BLaER1 (cell line): ENCODE data around the gene ADCY5.

ENCODE experiments used
- H3K27ac ChIP-seq: shearing (Covaris generic); formaldehyde crosslinking; 2 replicates; pipeline ENCODE4 v1.8.1; 2022
- H3K27me3 ChIP-seq: shearing (Covaris generic); formaldehyde crosslinking; 2 replicates; pipeline ENCODE4 v1.8.1; 2022
- H3K36me3 ChIP-seq: shearing (Covaris generic); formaldehyde crosslinking; 2 replicates; pipeline ENCODE4 v1.8.1; 2022
- H3K4me1 ChIP-seq: shearing (Covaris generic); formaldehyde crosslinking; 2 replicates; pipeline ENCODE4 v1.8.1; 2022
- H3K4me2 ChIP-seq: shearing (Covaris generic); formaldehyde crosslinking; 2 replicates; pipeline ENCODE4 v1.8.1; 2022
- H3K4me3 ChIP-seq: shearing (Covaris generic); formaldehyde crosslinking; 2 replicates; pipeline ENCODE4 v1.8.1; 2022
- H3K9ac ChIP-seq: shearing (Covaris generic); formaldehyde crosslinking; 2 replicates; pipeline ENCODE4 v1.8.1; 2022
- H3K9me3 ChIP-seq: shearing (Covaris generic); formaldehyde crosslinking; 2 replicates; pipeline ENCODE4 v1.8.1; 2022
- H4K20me1 ChIP-seq: shearing (Covaris generic); formaldehyde crosslinking; 2 replicates; pipeline ENCODE4 v1.8.1; 2022
- Cebpa-rat ChIP-seq: shearing (Covaris generic); IDR thresholded peaks from 2 replicates; pipeline ENCODE4 v1.8.1; 2022

ADCY5 gene

GRCh38 chr3:123411340-123412040, 37.4 kb downstream of the ADCY5 start:
- no peaks in the 10 kb centered on the region for H4K20me1 ChIP-seq
- H3K4me1 ChIP-seq: peaks cover 85% of the 10 kb centered on the region
- peak overlapping the region; percentile 89 for H3K4me2 ChIP-seq
- H3K27ac ChIP-seq: peak overlapping the region; percentile 85
- TF ChIP-seq Cebpa-rat: no peak
- H3K9me3 ChIP-seq: no peaks in the 10 kb centered on the region
- no peak overlapping the region for H3K4me3 ChIP-seq
- H3K27me3 ChIP-seq: no peaks in the 10 kb centered on the region
- H3K36me3 ChIP-seq: no peaks in the 10 kb centered on the region
- H3K9ac ChIP-seq: 0 out of 2 replicates have a peak overlapping the region, but pooled peaks have one; percentile 67

DNA sequence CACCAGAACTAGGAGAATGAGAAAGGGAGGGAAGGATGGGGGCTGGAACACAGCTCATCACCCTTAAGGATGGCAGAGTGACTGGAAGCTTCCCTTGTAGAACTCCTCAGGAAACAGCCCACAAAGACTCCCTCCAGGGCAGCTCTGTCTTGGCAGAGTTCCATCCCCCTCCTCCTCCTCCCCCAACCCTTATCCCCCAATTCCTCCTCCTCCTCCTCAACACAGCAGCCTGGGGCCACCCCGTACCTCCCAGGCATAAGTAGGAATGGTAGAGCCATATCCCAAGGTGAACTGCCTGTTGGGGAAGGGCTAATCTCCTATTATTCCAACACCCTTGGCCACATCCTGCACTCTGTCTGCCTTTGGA, 38.8 kb downstream of the ADCY5 start:
- H3K9me3 ChIP-seq: no peaks in the 10 kb centered on the region
- H3K27ac ChIP-seq: peak overlapping the region; percentile 52; the same call in 1 of the 2 replicates
- H3K9ac ChIP-seq: no peak overlapping the region
- no peaks in the 10 kb centered on the region for H3K36me3 ChIP-seq
- H3K27me3 ChIP-seq: no peaks in the 10 kb centered on the region
- H3K4me3 ChIP-seq: no peak overlapping the region
- no peak for TF ChIP-seq Cebpa-rat
- peaks cover 79% of the 10 kb centered on the region for H3K4me1 ChIP-seq
- peak overlapping the region; percentile 89 for H3K4me2 ChIP-seq
- H4K20me1 ChIP-seq: no peaks in the 10 kb centered on the region

DNA sequence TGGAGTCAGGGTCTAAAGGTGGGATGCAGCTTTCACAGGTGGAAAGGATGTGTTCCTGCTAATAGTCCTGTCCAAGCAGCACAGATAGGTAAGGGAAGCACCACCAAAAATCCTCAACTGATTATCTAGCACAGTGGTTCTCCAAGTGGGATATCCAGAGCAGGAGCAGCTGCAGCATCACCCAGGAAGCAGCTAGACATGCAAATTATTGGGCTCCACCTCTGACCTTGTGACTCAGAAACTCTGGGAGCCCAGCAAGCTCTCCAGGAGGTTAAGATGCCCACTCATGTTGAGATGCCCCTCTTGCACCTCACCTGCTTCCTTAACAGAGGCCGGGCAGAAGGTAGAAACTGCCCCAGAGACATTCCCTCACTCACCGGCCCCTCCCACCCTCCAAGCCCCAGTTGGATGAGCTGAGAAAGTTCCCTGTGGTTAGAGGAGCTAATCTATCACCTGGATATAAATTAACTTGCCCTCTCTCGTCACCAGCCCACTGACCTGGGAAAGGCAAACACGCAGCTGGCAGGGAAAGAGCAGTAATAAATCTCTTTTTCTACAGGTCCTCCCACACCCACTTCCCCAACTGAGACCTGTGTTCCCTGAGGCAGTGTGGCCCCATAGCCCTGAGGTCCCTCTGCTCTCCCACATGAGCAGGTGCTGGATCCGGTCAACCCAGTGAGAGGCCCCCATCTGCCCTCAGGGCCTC, 39.3 kb downstream of the ADCY5 start:
- Histone ChIP-seq H3K36me3 (no peaks in the 10 kb centered on the region), H3K9ac (no peak overlapping the region), H3K9me3 (no peaks in the 10 kb centered on the region), H3K4me1 (peaks cover 74% of the 10 kb centered on the region), H3K27ac (peak overlapping the region; percentile 52), H3K4me3 (no peak overlapping the region), H3K4me2 (peak overlapping the region; percentile 89), H3K27me3 (no peaks in the 10 kb centered on the region), H4K20me1 (no peaks in the 10 kb centered on the region)
- TF ChIP-seq Cebpa-rat: no peak

DNA sequence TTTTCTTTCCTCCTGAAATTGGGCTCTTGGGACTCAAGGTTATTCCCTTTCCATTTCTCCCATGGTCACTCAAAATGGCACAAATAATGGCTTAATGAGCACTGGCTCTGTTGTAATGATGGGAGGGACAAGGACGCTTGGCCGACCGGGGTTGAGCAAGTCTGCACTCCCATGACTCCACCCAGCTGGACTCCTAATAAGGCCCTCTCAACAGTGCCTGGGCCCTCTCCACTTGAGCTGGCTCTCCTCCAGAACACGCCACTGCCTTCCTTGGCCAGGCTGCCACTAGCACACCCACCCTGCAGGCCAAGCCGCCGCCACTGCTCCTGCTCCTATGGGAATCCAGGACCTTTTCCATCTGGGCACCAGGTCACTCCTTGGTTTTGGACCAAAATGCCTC, 42.3 kb downstream of the ADCY5 start:
- Histone ChIP-seq H3K4me3 (no peak overlapping the region), H3K4me2 (no peak overlapping the region), H3K9me3 (no peaks in the 10 kb centered on the region), H3K9ac (no peak overlapping the region), H4K20me1 (no peaks in the 10 kb centered on the region), H3K27me3 (no peaks in the 10 kb centered on the region), H3K27ac (no peak overlapping the region), H3K36me3 (no peaks in the 10 kb centered on the region), H3K4me1 (peaks cover 44% of the 10 kb centered on the region)
- no peak for TF ChIP-seq Cebpa-rat

DNA sequence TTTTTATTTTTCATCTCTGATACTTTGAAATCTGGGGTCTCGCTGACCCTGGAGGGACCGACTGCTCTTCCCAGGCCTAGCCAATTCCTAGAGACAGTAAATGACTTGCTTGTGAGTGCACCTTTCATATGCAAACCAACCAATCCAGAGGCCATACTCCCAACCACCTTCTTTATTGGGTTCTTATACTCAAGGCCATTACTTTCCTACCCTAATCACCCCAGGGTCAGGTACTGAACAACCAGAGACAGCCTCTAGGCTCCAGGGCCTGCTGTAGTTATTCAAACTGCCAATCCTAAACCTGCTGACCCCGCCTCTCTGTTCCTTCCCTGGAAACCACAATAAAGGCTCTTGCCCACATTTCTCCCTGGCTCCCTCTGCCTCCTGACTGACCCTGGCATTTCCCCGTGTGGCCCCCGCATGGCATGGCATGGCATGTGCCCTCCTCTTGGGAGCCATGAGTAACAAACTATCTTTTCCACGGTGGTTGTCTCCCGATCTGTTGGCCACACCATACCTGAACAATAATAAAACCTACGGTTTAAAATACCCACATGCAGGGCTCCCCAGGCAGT, 42.9 kb downstream of the ADCY5 start:
- no peak for TF ChIP-seq Cebpa-rat
- Histone ChIP-seq H3K4me1 (peaks cover 38% of the 10 kb centered on the region), H3K27ac (no peak overlapping the region), H3K27me3 (no peaks in the 10 kb centered on the region), H4K20me1 (no peaks in the 10 kb centered on the region), H3K4me2 (peak overlapping the region; percentile 30), H3K9me3 (no peaks in the 10 kb centered on the region), H3K9ac (no peak overlapping the region), H3K4me3 (no peak overlapping the region), H3K36me3 (no peaks in the 10 kb centered on the region)

- Histone ChIP-seq H3K27ac (no peak overlapping the region), H3K9ac (no peak overlapping the region), H4K20me1 (no peaks in the 10 kb centered on the region), H3K9me3 (no peaks in the 10 kb centered on the region), H3K4me2 (no peak overlapping the region), H3K27me3 (no peaks in the 10 kb centered on the region), H3K4me1 (peaks cover 28% of the 10 kb centered on the region), H3K4me3 (no peak overlapping the region), H3K36me3 (no peaks in the 10 kb centered on the region)
- TF ChIP-seq Cebpa-rat: no peak
Observed at GRCh38 chr3:123405021-123405420, 43.9 kb downstream of the ADCY5 start.

DNA sequence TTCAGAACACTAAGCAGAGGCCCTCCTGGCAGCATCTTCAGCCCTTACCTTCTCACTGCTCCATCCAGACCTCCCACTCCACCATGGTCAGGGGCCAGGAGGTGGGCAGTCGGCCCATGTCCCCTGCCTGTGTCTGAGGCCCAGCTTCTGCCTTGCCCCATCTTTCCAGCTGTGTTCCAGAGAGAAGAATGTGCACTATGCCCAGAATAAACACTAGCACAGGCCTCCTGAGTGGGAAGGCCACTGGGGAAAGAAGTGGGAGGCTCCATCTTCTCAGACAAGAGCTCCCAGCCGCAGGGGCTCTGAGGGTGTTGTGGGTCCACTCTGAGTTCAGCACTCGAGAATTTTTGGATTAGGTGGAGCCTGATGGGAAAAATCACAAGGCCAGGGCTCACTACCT, 44.5 kb downstream of the ADCY5 start:
- H4K20me1 ChIP-seq: no peaks in the 10 kb centered on the region
- H3K9me3 ChIP-seq: no peaks in the 10 kb centered on the region
- no peaks in the 10 kb centered on the region for H3K27me3 ChIP-seq
- H3K4me1 ChIP-seq: peaks cover 22% of the 10 kb centered on the region
- H3K36me3 ChIP-seq: no peaks in the 10 kb centered on the region
- no peak overlapping the region for H3K9ac ChIP-seq
- no peak overlapping the region for H3K4me2 ChIP-seq
- H3K27ac ChIP-seq: no peak overlapping the region
- TF ChIP-seq Cebpa-rat: no peak
- no peak overlapping the region for H3K4me3 ChIP-seq

DNA sequence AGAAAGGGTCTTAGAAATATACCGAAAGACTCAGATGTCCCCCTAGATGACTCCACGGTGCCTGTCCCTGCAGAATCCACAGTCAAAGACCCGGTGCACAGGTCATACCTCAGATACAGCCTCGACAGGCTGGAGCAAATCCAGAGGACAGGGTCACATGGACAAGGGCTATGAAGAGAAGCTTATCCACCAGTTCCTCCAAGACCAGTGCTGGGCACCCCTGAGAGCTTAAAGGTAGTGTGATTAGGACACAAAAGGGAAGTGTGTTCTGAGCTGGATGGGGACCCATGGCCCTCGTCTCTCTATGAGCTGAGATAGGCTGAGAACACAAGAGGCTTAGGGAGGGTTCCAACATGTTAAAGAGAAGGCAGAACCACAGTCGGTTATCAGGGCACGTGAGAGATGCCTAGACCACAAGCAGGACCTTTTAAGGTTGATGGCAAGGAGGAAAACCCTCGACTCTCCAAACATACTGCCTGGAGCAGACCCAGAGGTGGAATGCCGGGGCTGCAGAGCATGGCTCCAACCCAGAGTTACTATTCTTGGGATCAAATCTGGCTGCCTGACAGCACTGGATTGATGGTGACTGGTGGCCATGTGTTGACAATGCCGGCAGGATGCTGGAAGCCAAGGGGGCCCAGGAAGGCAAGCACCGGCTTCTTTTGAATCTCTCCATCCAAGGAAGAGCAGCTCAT, 46.9 kb downstream of the ADCY5 start:
- Histone ChIP-seq H3K27me3 (no peaks in the 10 kb centered on the region), H4K20me1 (no peaks in the 10 kb centered on the region), H3K4me3 (no peak overlapping the region), H3K9ac (no peak overlapping the region), H3K36me3 (no peaks in the 10 kb centered on the region), H3K27ac (no peak overlapping the region), H3K4me1 (peaks cover 15% of the 10 kb centered on the region), H3K9me3 (no peaks in the 10 kb centered on the region), H3K4me2 (no peak overlapping the region)
- TF ChIP-seq Cebpa-rat: no peak

- H3K9me3 ChIP-seq: no peaks in the 10 kb centered on the region
- H4K20me1 ChIP-seq: no peaks in the 10 kb centered on the region
- H3K4me2 ChIP-seq: no peak overlapping the region
- no peaks in the 10 kb centered on the region for H3K27me3 ChIP-seq
- H3K4me3 ChIP-seq: no peak overlapping the region
- H3K27ac ChIP-seq: no peak overlapping the region
- peaks cover 5% of the 10 kb centered on the region; the same call in 1 of the 2 replicates for H3K4me1 ChIP-seq
- H3K36me3 ChIP-seq: no peaks in the 10 kb centered on the region
- no peak for TF ChIP-seq Cebpa-rat
- no peak overlapping the region for H3K9ac ChIP-seq
Observed at GRCh38 chr3:123400169-123400568, 48.7 kb downstream of the ADCY5 start.

DNA sequence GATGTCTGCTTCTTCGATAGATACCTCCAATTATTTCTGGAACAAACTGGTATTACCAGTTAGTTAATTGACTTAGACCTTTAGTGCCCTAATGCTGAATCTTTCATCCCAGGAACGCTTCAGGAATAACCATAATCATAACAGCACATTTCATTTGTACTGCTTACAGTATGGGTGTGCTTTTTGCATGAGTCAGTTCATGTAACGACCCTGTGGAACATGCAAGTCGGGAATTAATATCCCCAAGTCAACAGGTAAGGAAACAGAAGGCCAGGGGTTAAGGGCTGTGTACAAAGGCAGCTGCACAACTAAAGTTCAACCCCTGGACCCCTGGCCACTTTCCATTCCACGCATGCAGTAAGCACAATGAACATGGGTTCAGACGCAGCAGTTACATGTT, 49.2 kb downstream of the ADCY5 start:
- peaks cover 5% of the 10 kb centered on the region; the same call in 1 of the 2 replicates for H3K4me1 ChIP-seq
- no peaks in the 10 kb centered on the region for H3K9me3 ChIP-seq
- no peak overlapping the region for H3K9ac ChIP-seq
- no peak overlapping the region for H3K4me3 ChIP-seq
- TF ChIP-seq Cebpa-rat: no peak
- H3K36me3 ChIP-seq: no peaks in the 10 kb centered on the region
- no peak overlapping the region for H3K4me2 ChIP-seq
- H4K20me1 ChIP-seq: no peaks in the 10 kb centered on the region
- no peaks in the 10 kb centered on the region for H3K27me3 ChIP-seq
- no peak overlapping the region for H3K27ac ChIP-seq
